GM21515 (cell line): ENCODE results near the gene BCAS1.

Experiments
- ATAC-seq: cut with Tn5 transposase; IDR thresholded peaks from one replicate; pipeline ENCODE4 v1.9.1; 2021; ENCODE audit not compliant: unreplicated experiment

The BCAS1 gene

GRCh38 chr20:54051068-54051467, 19.3 kb downstream of the BCAS1 start:
- ATAC-seq = no peak

- ATAC-seq = no peak
These were observed 21.4 kb downstream of the BCAS1 start for GRCh38 chr20:54048891-54049545.

GRCh38 chr20:54048481-54048880, 21.9 kb downstream of the BCAS1 start:
- no peak for ATAC-seq

GRCh38 chr20:54047720-54048119, 22.7 kb downstream of the BCAS1 start:
- no peak for ATAC-seq

- no peak for ATAC-seq
These were observed 23.3 kb downstream of the BCAS1 start for GRCh38 chr20:54047048-54047447.

- ATAC-seq = peak; percentile 60
These were observed 26.2 kb downstream of the BCAS1 start for GRCh38 chr20:54044156-54044555.

- ATAC-seq = no peak
These were observed 27.1 kb downstream of the BCAS1 start for GRCh38 chr20:54043076-54043967.

GRCh38 chr20:54042021-54042420, 28.4 kb downstream of the BCAS1 start:
- ATAC-seq = no peak

- no peak for ATAC-seq
These were observed 29.1 kb downstream of the BCAS1 start for GRCh38 chr20:54041336-54041735.

- no peak for ATAC-seq
These were observed 29.9 kb downstream of the BCAS1 start for GRCh38 chr20:54040531-54040930.

- no peak for ATAC-seq
These were observed 31.4 kb downstream of the BCAS1 start for GRCh38 chr20:54038961-54039360.

GRCh38 chr20:54037525-54037924, 32.9 kb downstream of the BCAS1 start:
- no peak for ATAC-seq

- ATAC-seq = no peak
These were observed 40.8 kb downstream of the BCAS1 start for GRCh38 chr20:54029643-54030042.

GRCh38 chr20:54029176-54029575, 41.2 kb downstream of the BCAS1 start:
- no peak for ATAC-seq

GRCh38 chr20:54028276-54029011, 42.0 kb downstream of the BCAS1 start:
- ATAC-seq = no peak

GRCh38 chr20:54027704-54028103, 42.7 kb downstream of the BCAS1 start:
- no peak for ATAC-seq

GRCh38 chr20:54026295-54027064, 43.9 kb downstream of the BCAS1 start:
- no peak for ATAC-seq

GRCh38 chr20:54025251-54025771, 45.1 kb downstream of the BCAS1 start:
- ATAC-seq = no peak

GRCh38 chr20:54023406-54023805, 47.0 kb downstream of the BCAS1 start:
- ATAC-seq = no peak

GRCh38 chr20:54021446-54022235, 48.8 kb downstream of the BCAS1 start:
- ATAC-seq = no peak
